HepG2 (cell line): ENCODE results near the gene SIGLECL1. TPM values are rescaled to one million over a fixed set of nuclear protein-coding genes. Genes with fewer than 3 reads are reported as not detected.

Source experiments
- ATAC-seq: fragments of 200-7000 bp; cut with Tn5 transposase; 3 replicates; pipeline ENCODE4 v1.9.1; 2020; ENCODE audit warnings: mild to moderate bottlenecking, moderate library complexity
- BruUV-seq: library from RNA; stranded (reverse); fragments of 400-500 nt; replicated peaks from 2 replicates; lab custom pipeline; 2021; lab: Mats Ljungman, UMichigan
- CTCF ChIA-PET: fragments of 300-600 bp; formaldehyde crosslinking; extraction: SDS; loops from one replicate; lab custom pipeline; 2021; ENCODE audit warnings: low total read pairs, inconsistent platforms, low intra/inter-chr PET ratio; lab: Yijun Ruan, JAX
- POLR2A ChIA-PET: fragments of 350-600 bp; sonication (Branson Sonifier 250); formaldehyde crosslinking; loops from one replicate; lab custom pipeline; 2020; ENCODE audit warnings: antibody characterized with exemption, inconsistent platforms; lab: Yijun Ruan, JAX
- DNase-seq: peaks from one replicate; pipeline ENCODE4 v3.0.0-alpha.2; 2015; ENCODE audit warnings: low spot score
- FAIRE-seq: peaks from 3 replicates; lab custom pipeline; 2011; peaks lifted over from hg19 to GRCh38; lab: Jason Lieb, UNC
- H2AFZ ChIP-seq: one replicate; pipeline ENCODE4 v1.6.1; 2011; ENCODE audit warnings: low read length, inconsistent platforms
- H3K27ac ChIP-seq: fragments of 300-600 bp; 3 replicates; pipeline ENCODE4 v1.8.0; 2011; ENCODE audit warnings: mixed run types, mild to moderate bottlenecking, mixed read lengths, low read length, inconsistent platforms; ENCODE audit not compliant: insufficient read depth; ENCODE audit errors: extremely low read length
- H3K27me3 ChIP-seq, 2 experiments: fragments of 200-600 bp in 1 of 2; 2 replicates in 1 of 2; 3 replicates in 1 of 2; pipeline versions ENCODE4 v1.6.0 to v1.8.0; 2011; ENCODE audit warnings: low read length in 2 of 2, mild to moderate bottlenecking in 2 of 2, moderate library complexity in 2 of 2, inconsistent platforms in 1 of 2; ENCODE audit not compliant: insufficient read depth in 2 of 2, control insufficient read depth in 1 of 2
- H3K36me3 ChIP-seq, 2 experiments: fragments of 200-600 bp in 1 of 2; replicated peaks in 1 of 2; 2 replicates in 1 of 2; 3 replicates in 1 of 2; pipeline versions ENCODE4 v1.5.1 to v1.8.0; 2011; ENCODE audit warnings: low read length in 2 of 2, inconsistent platforms in 1 of 2; ENCODE audit not compliant: insufficient read depth in 2 of 2, control insufficient read depth in 1 of 2
- H3K4me1 ChIP-seq: 2 replicates; pipeline ENCODE4 v1.5.1; 2012; ENCODE audit warnings: low read length, inconsistent platforms; ENCODE audit not compliant: insufficient read depth
- H3K4me2 ChIP-seq: 2 replicates; pipeline ENCODE4 v1.6.0; 2011; ENCODE audit warnings: low read depth, low read length, inconsistent platforms
- H3K4me3 ChIP-seq, 3 experiments: fragments of 200-600 bp in 1 of 3; sonication (generic), shearing (Covaris generic) in 1 of 3; replicated peaks in 1 of 3; 2 replicates each; pipeline ENCODE4 v1.5.1; 2011 to 2016; ENCODE audit warnings: low read length in 3 of 3, inconsistent platforms in 2 of 3, low read depth in 2 of 3, mild to moderate bottlenecking in 2 of 3, control low read depth in 1 of 3, mixed read lengths in 1 of 3; ENCODE audit not compliant: insufficient read depth in 1 of 3
- H3K79me2 ChIP-seq: one replicate; pipeline ENCODE4 v1.6.1; 2011; ENCODE audit warnings: low read length, inconsistent platforms; ENCODE audit not compliant: insufficient read depth
- H3K9ac ChIP-seq: 2 replicates; pipeline ENCODE4 v1.6.0; 2011; ENCODE audit warnings: mild to moderate bottlenecking, low read depth, low read length, inconsistent platforms; ENCODE audit not compliant: insufficient read depth
- H3K9me3 ChIP-seq: 2 replicates; pipeline ENCODE4 v1.5.1; 2012; ENCODE audit warnings: mild to moderate bottlenecking, low read length
- H4K20me1 ChIP-seq: 2 replicates; pipeline ENCODE4 v1.6.0; 2011; ENCODE audit warnings: inconsistent platforms, mild to moderate bottlenecking, low read length, moderate library complexity; ENCODE audit not compliant: insufficient read depth
- CCDC6 ChIP-seq: sonication (generic); formaldehyde crosslinking; IDR thresholded peaks from 2 replicates; pipeline ENCODE4 v1.8.1; 2022; ENCODE audit warnings: mild to moderate bottlenecking, missing genetic modification reagents, moderate library complexity
- KLF6 ChIP-seq: IDR thresholded peaks from 2 replicates; pipeline ENCODE4 v1.8.0; 2016; ENCODE audit warnings: missing biosample characterization, missing genetic modification reagents
- KMT2B ChIP-seq: IDR thresholded peaks from 2 replicates; pipeline ENCODE4 v1.6.1; 2016; ENCODE audit warnings: missing genetic modification reagents, missing compliant biosample characterization
- PLRG1 ChIP-seq: fragments of 450-650 bp; conservative IDR thresholded peaks from 2 replicates; pipeline ENCODE4 v1.6.1; 2016
- PREB ChIP-seq: sonication (generic); formaldehyde crosslinking; IDR thresholded peaks from 2 replicates; pipeline ENCODE4 v1.4.0; 2020; ENCODE audit warnings: missing genetic modification reagents
- RBFOX2 ChIP-seq: fragments of 200-400 bp; formaldehyde crosslinking; IDR thresholded peaks from 2 replicates; pipeline ENCODE4 v1.6.1; 2017; ENCODE audit warnings: low read depth, mild to moderate bottlenecking, low read length
- TEAD2 ChIP-seq: sonication (generic); formaldehyde crosslinking; IDR thresholded peaks from 2 replicates; pipeline ENCODE4 v1.9.0; 2021; ENCODE audit warnings: missing genetic modification reagents
- ZBED4 ChIP-seq: sonication (generic); formaldehyde crosslinking; IDR thresholded peaks from 2 replicates; pipeline ENCODE4 v1.4.0; 2020; ENCODE audit warnings: missing genetic modification reagents, borderline replicate concordance
- ZNF329 ChIP-seq: sonication (generic); formaldehyde crosslinking; IDR thresholded peaks from 2 replicates; pipeline ENCODE4 v1.9.0; 2021; ENCODE audit warnings: low read depth, mild to moderate bottlenecking, missing genetic modification reagents
- ZNF672 ChIP-seq: sonication (generic); formaldehyde crosslinking; IDR thresholded peaks from 2 replicates; pipeline ENCODE4 v1.8.1; 2022; ENCODE audit warnings: missing genetic modification reagents
- ZNF687 ChIP-seq: sonication (generic); formaldehyde crosslinking; IDR thresholded peaks from 2 replicates; pipeline ENCODE4 v1.5.1; 2020; ENCODE audit warnings: mild to moderate bottlenecking, missing genetic modification reagents, moderate library complexity
- ZNF737 ChIP-seq: sonication (generic); formaldehyde crosslinking; IDR thresholded peaks from 2 replicates; pipeline ENCODE4 v1.5.0; 2020; ENCODE audit warnings: missing genetic modification reagents, mild to moderate bottlenecking, borderline replicate concordance
- ZNF768 ChIP-seq: sonication (generic); formaldehyde crosslinking; IDR thresholded peaks from 2 replicates; pipeline ENCODE4 v1.4.0; 2020; ENCODE audit warnings: missing genetic modification reagents
- WGBS: methylation state at CpG from one replicate; pipeline ENCODE4 v1.1.6; 2017; ENCODE audit warnings: low lambda C conversion rate; 5-methylcytosine and 5-hydroxymethylcytosine counted together
- in situ Hi-C: cut with HindIII; loops from 2 replicates; pipeline ENCODE4 v1.10.0; 2017; ENCODE audit warnings: low pct_unique_long_range_greater_than_20kb; ENCODE audit not compliant: extremely low pct_ligation_motif_present
- intact Hi-C: fragments of 100-400 bp; cut with micrococcal nuclease; formaldehyde crosslinking; loops from one replicate; pipeline ENCODE4 v1.10.0; 2022; ENCODE audit not compliant: unreplicated experiment
- polyA plus RNA-seq, 8 experiments: library from polyadenylated mRNA; depleted of rRNA in 3 of 8; stranded (reverse) in 7 of 8; unstranded in 1 of 8; fragments of >200 nt; fragmentation: Illumina TruSeq in 4 of 8; extraction: Trizol in 4 of 8; gene quantifications; 2 replicates each; pipeline versions ENCODE4 v1.2.1 to v1.2.3, GENCODE V29; 2011 to 2016; ENCODE audit warnings: low read depth in 4 of 8, missing spikeins in 1 of 8, mixed read lengths in 1 of 8; ENCODE audit not compliant: insufficient read depth in 1 of 8
- total RNA-seq, 5 experiments: library from RNA; depleted of rRNA; stranded (reverse); fragments of >200 nt; fragmentation: Illumina TruSeq; extraction: Trizol; gene quantifications; 2 replicates each; pipeline ENCODE4 v1.2.3, GENCODE V29; 2016; ENCODE audit warnings: low read depth in 1 of 5

The SIGLECL1 gene
- total and polyA plus RNA-seq, 2 of the 13 experiments (the other 11 are each of a cell fraction or from before 2014, with no cell fraction given): not detected

GRCh38 chr19:51263808-51264207 is 12.9 kb downstream of the SIGLECL1 start:
- BruUV-seq: no TSS peak
- WGBS: 16% methylated on average over 4 of the region's 4 CpGs

More at GRCh38 chr19:51263808-51264207, 12.9 kb downstream of the SIGLECL1 start:
- no peak for FAIRE-seq
- TF ChIP-seq TEAD2 (CRISPR knock-in tag) (no peak), KLF6 (no peak), ZNF768 (CRISPR knock-in tag) (no peak), CCDC6 (no peak), ZNF737 (CRISPR knock-in tag) (no peak), PREB (CRISPR knock-in tag) (no peak), ZBED4 (CRISPR knock-in tag) (no peak), PLRG1 (no peak), ZNF329 (no peak), KMT2B (CRISPR knock-in tag) (no peak), ZNF687 (CRISPR knock-in tag) (no peak), ZNF672 (CRISPR knock-in tag) (no peak), RBFOX2 (no peak)
- no peaks in the 10 kb centered on the region for H3K4me1 ChIP-seq
- no peak for DNase-seq
- no peak overlapping the region for H3K4me2 ChIP-seq
- H3K27me3 ChIP-seq: peaks cover 2 to 26% of the 10 kb centered on the region in 2 experiments; a peak in 4 of 5 replicates
- H3K9ac ChIP-seq: no peak overlapping the region
- CTCF ChIA-PET: no interaction called here
- no peak overlapping the region for H3K27ac ChIP-seq
- no peaks in the 10 kb centered on the region for H3K9me3 ChIP-seq
- POLR2A ChIA-PET: no interaction called here
- H3K79me2 ChIP-seq: no peaks in the 10 kb centered on the region
- no peak for ATAC-seq
- no peak overlapping the region for H2AFZ ChIP-seq
- H3K4me3 ChIP-seq: no peak overlapping the region
- H4K20me1 ChIP-seq: no peaks in the 10 kb centered on the region
- in situ Hi-C loops (loop anchor here (10.0 kb wide), 1 partner anchor 109 kb away; no protein-coding TSS in a partner anchor), intact Hi-C loops (no loop called here)
- no peaks in the 10 kb centered on the region for H3K36me3 ChIP-seq
